Measurements from ENCODE around the gene ANKRD29. TPM values are rescaled to one million over a fixed set of nuclear protein-coding genes. Genes with fewer than 3 reads are reported as not detected.
A peak's percentile ranks its signal among the peaks of the same experiment; 100 is the strongest.

The ANKRD29 gene, protein sequence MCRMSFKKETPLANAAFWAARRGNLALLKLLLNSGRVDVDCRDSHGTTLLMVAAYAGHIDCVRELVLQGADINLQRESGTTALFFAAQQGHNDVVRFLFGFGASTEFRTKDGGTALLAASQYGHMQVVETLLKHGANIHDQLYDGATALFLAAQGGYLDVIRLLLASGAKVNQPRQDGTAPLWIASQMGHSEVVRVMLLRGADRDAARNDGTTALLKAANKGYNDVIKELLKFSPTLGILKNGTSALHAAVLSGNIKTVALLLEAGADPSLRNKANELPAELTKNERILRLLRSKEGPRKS
- 1 to 10 TPM in 1 of 4 donors, under 1 TPM in 3; 0.47 to 1.2 (median 0.71) TPM for polyA plus RNA-seq (ENCODE audit: insufficient read length in 4 of 4)

DNA sequence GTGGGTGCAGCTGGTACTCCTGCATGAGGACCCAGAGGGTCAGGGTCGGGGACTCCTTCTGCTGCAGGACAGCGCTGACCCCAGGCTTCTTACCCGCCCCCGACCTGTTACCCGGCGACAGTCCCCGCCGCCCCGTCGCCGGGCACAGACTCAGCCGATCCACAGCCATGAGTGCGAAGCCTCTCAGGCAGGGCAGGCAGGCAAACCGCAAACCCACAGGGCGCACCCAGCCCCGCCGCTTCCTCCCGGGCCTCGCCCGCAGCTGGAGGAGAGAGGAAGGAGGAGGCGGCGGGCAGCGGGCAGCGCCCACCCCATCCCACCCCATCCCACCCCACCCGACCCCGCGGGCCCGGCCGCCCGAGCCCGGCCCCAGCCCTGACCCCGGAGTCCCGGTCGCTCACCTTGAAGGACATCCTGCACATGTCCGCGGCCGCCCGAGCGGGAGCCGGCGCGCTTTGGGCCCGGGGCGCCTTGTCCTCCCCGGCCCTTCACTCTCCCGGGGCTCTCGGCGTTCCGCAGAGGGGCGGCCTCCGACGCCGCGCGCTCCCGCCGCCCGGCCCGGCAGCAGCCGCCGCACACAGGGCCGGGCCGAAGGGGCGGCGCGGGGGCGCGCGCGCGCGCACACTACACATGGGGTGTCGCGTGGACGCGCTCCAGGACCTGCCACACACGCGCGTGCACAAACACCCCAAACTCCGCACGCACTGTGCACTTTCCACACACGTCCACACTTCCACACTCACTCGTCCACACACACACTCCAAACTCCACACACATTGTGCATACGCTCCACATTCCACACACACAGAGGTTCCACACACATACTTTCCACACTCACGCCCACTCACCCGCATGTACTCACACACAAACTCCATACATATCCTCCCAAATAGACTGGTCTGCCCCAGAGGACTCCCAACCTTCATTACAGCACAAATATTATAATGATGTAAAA lies at the start of gene ANKRD29:
TSS of gene ANKRD29 (minus strand) at position 603 of the 955 bp plus-strand sequence. CDS start at position 422, 181 bp downstream.
- DNase-seq (ENCODE audit: low read depth in 4 of 4, low spot score in 3 of 4) = peak in 1 of 4 donors; percentile 8

DNA sequence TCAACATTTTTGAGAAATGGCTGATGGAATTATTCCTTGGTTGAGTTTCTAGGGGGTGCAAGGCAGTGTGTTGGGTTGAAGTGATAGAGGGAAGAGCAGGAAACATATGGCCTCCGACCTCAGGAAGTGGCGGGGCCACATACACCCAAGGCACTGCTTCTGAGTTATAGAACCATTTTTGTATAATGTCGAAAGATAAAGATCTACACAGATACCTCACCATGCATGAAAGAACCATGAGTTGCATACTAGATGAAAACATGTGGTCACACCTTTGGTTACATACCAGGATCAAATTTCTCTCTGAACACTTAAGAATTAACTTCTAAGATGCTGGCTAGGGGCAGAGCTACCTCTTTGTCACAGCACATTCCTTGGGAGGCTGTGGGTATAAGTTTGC lies 49.7 kb upstream of the ANKRD29 start:
- DNase-seq (ENCODE audit: low read depth in 4 of 4, low spot score in 3 of 4) = no peak

DNA sequence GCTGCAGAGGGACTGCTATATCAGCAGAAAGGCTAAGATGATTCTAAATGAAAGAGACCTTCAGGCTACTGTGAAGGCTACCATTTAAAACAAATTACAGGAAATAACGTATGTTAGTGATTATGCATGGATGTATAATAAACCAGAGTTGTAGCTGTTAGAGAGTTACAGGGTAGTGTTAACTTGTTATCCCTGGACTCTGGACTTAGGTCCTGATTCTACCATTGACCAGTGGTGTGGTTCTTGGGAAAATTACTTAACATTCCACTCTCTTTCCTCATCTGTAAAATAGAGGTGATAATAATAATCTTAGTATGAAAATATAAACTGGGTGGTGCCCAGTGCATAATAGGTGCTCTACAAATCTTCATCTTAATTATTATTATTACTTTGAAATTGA lies 48.7 kb upstream of the ANKRD29 start:
- no peak for DNase-seq (ENCODE audit: low read depth in 4 of 4, low spot score in 3 of 4)

DNA sequence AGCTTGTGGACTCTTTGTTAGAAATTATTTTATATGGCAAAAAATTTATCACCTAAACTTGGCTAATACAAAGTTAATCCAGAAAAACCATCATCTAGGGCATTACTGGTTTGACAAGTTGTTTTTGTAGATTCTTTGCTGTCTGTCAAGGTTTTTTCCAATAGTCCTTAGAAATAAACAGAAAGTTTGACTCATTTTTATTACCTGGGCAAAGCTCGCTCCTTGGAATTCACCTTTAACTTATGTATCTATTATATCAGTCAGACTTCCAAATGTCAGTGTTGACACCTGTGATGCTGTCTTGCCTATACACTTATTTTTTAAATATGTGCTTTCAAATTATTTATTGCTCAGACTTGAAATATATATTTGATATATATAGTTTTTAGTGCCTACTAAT lies 48.2 kb upstream of the ANKRD29 start:
- DNase-seq (ENCODE audit: low read depth in 4 of 4, low spot score in 3 of 4) = no peak

DNA sequence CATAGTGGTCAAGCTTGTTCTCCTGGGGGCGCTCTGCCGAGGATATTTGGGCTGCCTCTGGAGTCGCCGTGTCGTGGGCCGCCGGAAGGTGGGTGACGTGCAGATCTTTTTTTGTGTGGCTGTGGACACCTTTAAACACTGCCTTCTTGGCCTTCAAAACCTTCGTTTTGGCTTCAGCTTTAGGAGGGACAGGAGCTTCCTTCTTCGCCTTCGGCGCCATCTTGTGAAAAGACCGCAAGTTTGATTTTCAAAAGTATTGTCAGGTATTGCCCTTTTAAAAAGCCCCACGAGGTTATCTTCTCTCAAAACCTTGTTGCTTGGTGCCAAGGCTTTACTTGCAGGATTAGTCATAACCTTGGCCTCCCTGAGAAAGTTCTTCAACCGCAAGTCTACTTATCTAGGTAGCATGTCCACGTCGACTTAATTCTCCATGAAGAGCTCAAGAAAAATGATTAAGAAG lies 47.4 kb upstream of the ANKRD29 start:
- DNase-seq (ENCODE audit: low read depth in 4 of 4, low spot score in 3 of 4) = no peak

DNA sequence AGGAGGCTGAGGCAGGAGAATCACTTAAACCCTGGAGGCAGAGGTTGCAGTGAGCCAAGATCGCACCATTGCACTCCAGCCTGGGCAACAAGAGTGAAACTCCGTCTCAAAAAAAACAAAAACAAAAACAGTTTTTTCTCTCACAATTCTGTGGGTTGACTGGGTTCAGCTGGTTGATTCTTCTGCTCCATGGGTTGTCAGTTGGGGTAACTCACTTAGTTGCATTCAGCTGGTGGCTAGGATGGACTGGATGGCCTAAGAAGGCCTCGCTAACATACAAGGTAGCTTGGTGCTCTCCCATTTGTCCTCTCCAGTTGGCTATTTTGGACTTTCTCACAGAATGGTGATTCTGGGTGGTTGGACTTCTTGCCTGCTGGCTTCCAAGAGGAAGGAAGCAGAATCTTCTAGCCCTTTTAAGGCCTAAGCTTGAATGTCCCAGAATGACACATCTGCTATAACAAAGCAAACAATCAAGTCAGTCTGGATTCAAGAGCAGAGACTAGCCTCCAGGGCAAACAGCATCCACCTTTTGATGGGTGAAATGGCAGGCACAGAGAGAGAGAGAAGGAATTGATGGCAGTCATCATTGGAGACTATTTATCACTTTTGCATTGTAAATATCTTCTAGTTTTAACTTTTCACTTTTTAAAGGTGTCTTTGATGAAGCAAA lies 44.4 kb upstream of the ANKRD29 start:
- DNase-seq (ENCODE audit: low read depth in 4 of 4, low spot score in 3 of 4) = no peak

DNA sequence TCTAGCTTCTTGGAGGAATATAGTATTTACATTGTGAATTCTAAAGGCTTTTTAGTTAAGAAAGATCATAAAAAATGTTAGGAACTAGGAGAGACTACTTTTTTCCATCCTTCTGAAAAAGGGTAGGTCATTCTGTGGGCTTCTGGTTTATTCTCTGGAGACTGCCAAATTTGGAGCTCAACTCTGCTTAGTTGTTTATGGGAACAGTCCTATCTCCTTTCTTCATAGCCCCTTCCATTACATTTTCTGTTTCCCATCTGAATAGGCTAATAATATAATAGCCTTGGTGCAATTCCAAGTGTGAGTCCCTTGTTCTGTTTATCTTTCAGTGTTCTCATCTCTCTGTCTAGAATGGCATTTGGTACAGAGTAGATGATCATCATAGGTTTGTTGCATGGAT lies 42.1 kb upstream of the ANKRD29 start:
- no peak for DNase-seq (ENCODE audit: low read depth in 4 of 4, low spot score in 3 of 4)

DNA sequence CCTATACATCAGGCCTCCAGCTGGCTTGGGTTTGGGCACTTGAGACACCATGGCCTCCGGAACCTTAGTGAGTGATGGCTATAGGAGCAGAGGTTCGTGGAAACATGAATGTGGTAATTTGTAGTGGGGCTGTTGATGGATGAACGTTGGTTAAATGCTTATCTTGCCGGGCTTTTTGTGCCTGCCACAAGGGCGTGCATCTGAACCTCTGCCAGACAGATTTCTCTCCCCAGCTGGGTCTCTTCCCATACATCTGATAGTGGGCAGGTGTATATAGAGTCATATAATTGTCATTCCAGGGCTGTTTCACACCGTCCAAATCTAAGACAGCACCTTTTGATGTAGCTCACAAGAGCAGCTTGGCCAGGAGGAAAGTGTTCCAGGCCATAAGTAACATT lies 41.3 kb upstream of the ANKRD29 start:
- no peak for DNase-seq (ENCODE audit: low read depth in 4 of 4, low spot score in 3 of 4)

DNA sequence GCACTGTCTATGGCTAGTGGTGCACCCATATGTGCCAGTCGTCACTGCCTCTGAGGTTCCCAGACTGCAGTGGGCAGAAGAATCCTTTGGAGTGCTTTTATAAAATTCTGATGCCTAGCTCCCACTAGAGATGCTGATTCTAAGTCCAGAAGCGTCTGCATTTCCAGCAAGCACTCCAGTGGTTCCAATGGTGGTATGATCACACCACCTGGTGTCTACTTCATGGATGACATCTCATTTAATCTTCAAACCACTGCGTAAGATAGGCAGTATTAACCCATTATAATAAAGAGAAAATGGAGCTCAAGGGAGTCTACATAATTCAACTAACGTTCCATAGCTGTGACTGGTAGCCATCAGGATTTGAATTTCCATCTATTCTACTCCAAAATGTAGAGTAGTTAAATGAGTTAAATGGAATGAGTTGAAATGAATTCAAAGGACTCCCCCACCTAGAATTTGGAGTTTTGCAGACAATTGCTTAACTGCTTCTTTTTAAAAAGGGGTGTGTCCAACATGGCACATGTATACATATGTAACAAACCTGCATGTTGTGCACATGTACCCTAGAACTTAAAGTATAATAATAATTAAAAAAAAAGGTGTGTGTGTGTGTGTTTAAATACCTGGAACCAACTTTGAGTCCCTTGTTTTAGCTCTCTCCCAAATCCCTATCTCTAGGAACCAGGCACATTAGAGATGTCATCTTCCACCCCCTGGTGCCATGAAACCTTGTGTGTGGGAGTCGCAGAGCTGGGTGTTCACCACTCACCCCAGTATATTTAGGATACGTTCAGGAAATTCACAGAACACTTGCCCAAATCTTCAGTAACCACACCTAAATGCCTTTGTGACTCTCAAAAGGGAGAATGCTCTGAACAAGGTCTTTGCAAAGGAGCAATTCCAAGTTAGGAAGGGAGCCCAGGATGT lies 40.6 kb upstream of the ANKRD29 start:
- DNase-seq (ENCODE audit: low read depth in 4 of 4, low spot score in 3 of 4) = no peak

DNA sequence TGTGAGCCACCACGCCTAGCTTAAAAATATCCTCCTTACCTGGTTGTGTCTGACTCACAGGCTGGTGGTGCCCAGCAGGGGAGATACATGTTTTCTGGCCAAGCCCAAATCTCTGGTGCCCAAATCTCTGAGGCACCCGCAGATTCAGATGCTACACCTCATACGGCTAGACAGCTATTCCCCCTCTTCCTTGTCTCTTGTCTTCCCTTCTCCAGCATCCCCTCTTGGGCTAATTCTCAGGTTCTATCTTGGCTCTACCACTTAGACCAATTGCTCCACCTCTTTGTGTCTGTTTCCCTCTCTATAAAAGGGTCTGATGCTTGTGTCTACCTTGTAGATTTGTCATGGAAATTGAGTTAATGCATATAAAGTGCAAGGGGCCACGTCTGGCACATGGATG lies 39.9 kb upstream of the ANKRD29 start:
- no peak for DNase-seq (ENCODE audit: low read depth in 4 of 4, low spot score in 3 of 4)

DNA sequence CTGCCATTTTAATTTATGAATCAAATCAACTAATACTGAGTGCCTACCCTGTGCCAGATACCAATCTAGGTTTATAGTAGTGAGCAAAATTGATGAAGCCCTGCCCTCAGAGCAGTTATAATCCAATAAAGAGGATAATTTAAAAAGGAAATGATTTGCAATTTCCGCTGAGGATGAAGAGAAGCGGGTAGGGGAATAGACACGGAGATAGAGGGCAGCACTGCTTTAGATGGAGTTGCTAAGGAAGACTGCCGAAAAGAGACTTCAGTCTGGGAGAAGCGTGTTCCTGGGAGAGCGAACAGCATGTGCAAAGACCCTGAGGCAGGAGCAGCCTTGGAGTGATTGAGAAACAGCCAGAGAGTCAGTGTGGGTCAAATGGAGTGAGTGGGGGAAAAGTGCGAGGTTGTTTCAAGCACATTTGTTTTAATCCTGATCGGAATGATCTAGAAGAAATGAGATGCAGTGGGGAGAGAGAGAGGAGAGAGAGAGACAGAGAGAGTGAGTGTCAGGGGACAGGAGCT lies 38.9 kb upstream of the ANKRD29 start:
- no peak for DNase-seq (ENCODE audit: low read depth in 4 of 4, low spot score in 3 of 4)

DNA sequence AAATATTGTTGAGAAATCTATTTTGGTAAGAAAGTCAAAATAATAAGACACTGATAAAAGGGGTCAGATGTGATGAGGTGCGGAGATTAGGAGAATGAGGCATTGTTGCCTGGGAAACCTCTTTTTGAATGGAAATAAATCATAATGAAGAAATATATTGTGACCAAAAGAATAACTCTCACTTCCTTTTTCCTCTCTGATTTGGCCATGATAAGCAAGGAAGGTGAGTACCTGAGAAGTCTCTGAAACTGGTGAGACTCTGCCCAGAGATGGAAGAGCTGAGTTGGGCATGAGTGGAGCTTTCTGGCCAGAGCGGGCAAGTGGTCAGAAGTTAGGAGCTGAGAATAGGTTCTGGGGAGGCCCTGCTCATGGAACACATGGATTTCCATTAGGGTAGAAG lies 38.3 kb upstream of the ANKRD29 start:
- no peak for DNase-seq (ENCODE audit: low read depth in 4 of 4, low spot score in 3 of 4)

DNA sequence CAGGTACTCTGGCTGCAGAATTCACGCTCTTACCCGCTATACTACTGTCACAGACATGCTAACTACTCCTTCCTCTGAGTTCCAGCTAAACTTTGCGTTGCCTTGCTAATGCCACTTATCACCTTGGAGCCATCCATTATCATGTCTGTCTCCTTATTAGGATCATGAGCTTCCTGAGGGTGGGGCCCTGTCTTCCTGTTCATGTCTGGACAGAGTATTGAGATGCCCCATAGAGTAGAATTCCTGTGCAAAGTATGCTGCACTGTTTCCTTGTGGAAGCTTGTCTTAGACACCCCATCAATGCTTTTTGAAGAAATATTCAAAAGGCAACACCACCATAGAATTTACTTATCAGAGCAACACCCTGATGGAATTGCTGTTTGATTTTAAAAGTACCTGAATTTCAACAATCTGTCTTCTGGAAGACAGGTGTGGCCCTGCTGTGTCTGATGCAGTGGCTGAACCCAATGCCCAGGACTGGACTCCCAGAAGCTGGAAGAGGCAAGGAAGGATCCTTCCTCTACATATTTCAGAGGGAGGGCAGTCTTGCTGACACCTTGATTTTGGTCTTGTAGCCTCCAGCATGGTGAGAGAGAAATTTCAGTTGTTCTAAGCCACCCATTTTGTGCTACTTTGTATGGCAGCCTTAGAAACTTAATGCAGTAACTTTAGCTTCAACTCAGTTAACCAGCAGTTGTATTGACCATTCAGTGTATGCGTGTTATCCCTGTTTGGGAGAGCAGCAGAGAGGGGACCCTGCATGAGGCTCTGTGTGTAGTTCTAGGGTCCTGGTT lies 32.1 kb upstream of the ANKRD29 start:
- DNase-seq (ENCODE audit: low read depth in 4 of 4, low spot score in 3 of 4) = no peak

DNA sequence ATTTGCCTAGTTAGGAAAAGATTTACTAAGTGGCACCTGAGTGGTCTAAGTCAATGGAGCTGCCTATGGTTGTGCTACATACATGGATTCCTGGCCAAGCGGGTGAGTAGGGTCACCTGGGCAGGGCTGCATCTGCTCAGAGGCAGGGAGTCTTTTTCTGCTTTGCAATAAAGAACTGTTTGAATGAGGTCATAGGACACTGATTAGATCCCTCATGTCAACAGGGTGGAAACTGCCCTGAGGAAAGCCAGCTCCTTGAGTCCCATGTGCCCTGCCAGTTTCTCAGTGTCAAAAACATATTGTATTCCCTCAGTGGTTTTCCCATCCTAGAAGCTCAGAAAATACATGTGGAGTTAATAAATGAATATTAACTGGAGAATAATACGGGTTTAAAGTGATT lies 31.1 kb upstream of the ANKRD29 start:
- DNase-seq (ENCODE audit: low read depth in 4 of 4, low spot score in 3 of 4) = no peak

DNA sequence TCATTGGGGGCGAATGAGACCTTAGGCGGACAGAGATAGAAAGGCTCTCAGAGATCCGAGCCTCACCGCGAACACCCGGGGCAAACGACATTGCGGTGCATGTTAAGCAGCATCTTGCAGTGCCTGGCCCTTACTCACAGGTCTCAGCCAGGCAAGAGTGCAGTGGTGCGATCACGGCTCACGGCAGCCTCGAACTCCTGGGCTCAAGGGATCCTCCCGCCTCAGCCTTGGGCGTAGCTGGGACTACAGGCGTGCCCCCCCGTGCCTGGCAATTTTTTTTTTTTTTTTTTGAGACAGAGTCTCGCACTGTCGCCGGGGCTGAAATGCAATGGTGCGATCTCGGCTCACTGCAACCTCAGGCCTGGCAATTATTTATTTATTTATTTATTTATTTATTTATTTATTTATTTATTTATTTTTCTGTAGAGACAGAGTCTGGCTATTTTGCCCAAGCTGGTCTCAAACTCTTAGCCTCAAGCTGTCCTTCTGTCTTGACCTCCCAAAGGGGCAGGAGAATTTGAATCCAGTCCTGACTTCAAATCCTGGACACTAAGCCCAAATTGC lies 27.9 kb upstream of the ANKRD29 start:
- no peak for DNase-seq (ENCODE audit: low read depth in 4 of 4, low spot score in 3 of 4)

DNA sequence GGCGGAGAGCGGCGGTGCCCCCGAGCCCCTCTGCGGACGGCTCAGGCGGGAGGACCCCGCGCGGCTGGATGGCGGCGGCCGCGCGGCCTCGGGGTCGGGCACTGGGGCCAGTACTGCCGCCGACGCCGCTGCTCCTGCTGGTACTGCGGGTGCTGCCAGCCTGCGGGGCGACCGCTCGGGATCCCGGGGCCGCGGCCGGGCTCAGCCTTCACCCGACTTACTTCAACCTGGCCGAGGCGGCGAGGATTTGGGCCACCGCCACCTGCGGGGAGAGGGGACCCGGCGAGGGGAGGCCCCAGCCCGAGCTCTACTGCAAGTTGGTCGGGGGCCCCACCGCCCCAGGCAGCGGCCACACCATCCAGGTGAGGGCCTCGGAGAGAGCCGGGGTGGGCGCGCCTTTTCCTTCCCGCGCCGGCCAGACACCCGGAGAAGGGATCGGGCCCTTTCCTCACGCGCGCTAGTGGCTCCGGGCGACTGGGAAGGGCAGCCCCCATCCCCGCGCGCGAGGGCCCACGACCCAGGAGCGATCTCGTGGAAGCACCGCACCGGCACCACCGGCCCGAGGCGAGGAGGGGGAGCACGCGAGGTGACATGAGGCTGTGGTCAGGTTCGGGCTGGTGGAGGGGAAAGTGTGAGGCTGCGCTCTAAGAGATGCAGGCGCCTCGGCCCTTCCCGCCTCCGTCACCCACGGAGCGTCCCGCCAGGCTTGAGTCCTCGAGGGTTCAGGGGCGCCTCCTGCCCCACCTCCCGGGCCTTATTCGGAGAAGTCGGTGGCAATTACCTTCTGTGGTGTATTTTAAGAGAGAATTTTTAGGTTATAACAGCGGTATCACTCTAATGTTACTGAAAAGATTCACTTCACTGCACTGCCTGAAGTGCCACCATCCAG lies 27.1 kb upstream of the ANKRD29 start:
- no peak for DNase-seq (ENCODE audit: low read depth in 4 of 4, low spot score in 3 of 4)

DNA sequence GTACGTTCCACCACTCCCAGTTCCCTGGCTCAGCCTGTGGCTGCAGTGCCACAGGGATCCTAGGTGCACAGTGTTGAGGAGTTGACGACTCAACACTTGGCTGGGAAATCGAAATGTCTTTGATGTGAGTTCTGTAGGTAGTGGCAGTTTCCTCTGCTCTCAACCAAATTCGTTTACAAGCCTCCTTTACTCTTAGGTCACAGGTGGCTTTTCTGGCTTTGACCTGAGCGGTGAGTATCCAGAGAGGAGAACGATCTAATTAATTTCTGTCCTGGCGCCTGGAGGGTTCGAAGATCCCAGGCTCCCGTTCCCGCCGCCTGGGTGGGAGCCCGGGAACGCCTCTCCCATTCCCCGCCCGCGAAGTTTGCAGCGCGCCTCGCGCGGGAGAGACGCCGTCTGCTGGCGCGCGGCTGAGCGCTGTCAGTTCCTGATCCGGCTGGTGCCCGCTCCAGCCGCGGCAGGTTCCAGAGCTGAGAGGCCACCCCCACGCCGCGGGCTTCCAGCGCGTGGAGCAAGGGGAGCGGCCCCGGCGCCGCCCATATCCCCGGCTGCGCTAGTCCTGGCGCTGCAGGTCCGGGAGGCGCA lies 26.4 kb upstream of the ANKRD29 start, which contains the start of gene LAMA3:
TSS of gene LAMA3 (plus strand) at position 423 of the 585 bp plus-strand sequence. CDS start 231 bp downstream, outside the sequence.
- peak in 2 of 4 donors; percentile 22 to 33 for DNase-seq (ENCODE audit: low read depth in 4 of 4, low spot score in 3 of 4)

All from right renal pelvis (tissue), 4 donors.